ENCODE results near the gene FMN1.

The FMN1 gene

GRCh38 chr15:33201491-33202231, 7.1 kb upstream of the FMN1 start:
- H3K9me3 ChIP-seq = no peaks in the 10 kb centered on the region
- peaks cover 21% of the 10 kb centered on the region for H3K4me1 ChIP-seq
- DNase-seq = peak; percentile 88
- no peaks in the 10 kb centered on the region for H3K27me3 ChIP-seq
- H3K4me3 ChIP-seq (ENCODE audit: low read depth, low read length) = peak overlapping the region; percentile 0
- H3K36me3 ChIP-seq = no peaks in the 10 kb centered on the region
- peak; percentile 64 for TF ChIP-seq CTCF (IDR thresholded peaks at IDR 0.05; ENCODE audit: low read depth, low read length)

- H3K36me3 ChIP-seq = no peaks in the 10 kb centered on the region
- peaks cover 21% of the 10 kb centered on the region for H3K4me1 ChIP-seq
- no peak for DNase-seq
- no peak for TF ChIP-seq CTCF (IDR thresholded peaks at IDR 0.05; ENCODE audit: low read depth, low read length)
- H3K4me3 ChIP-seq (ENCODE audit: low read depth, low read length) = no peak overlapping the region
- no peaks in the 10 kb centered on the region for H3K9me3 ChIP-seq
- H3K27me3 ChIP-seq = no peaks in the 10 kb centered on the region
These were observed 6.4 kb upstream of the FMN1 start for GRCh38 chr15:33200903-33201302.

GRCh38 chr15:33200444-33200843, 5.9 kb upstream of the FMN1 start:
- Histone ChIP-seq H3K4me3 (ENCODE audit: low read depth, low read length) (no peak overlapping the region), H3K9me3 (no peaks in the 10 kb centered on the region), H3K4me1 (peaks cover 21% of the 10 kb centered on the region), H3K27me3 (no peaks in the 10 kb centered on the region), H3K36me3 (no peaks in the 10 kb centered on the region)
- no peak for TF ChIP-seq CTCF (IDR thresholded peaks at IDR 0.05; ENCODE audit: low read depth, low read length)
- DNase-seq = no peak

DNA sequence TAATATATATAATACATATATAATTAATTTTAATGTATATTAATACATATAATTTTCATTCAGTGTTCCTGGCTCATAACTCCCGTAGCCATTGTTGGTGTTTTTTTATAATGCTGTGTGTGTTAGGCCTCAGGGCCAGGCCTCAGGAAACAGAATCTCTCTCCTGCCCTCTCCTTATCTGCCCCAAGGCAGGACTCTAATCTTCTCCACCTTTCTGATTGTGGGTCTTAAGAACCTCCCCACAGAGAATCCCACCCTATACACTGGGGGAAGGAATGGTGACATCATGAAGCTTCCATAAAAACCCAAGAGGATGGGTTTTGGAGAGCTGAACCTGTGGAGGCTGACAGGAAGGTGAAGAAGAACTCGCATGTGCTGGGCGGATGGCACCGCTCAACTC, 4.0 kb upstream of the FMN1 start:
- peaks cover 15% of the 10 kb centered on the region for H3K4me1 ChIP-seq
- no peaks in the 10 kb centered on the region for H3K27me3 ChIP-seq
- no peak overlapping the region for H3K4me3 ChIP-seq (ENCODE audit: low read depth, low read length)
- DNase-seq = no peak
- no peaks in the 10 kb centered on the region for H3K36me3 ChIP-seq
- H3K9me3 ChIP-seq = no peaks in the 10 kb centered on the region
- no peak for TF ChIP-seq CTCF (IDR thresholded peaks at IDR 0.05; ENCODE audit: low read depth, low read length)

DNA sequence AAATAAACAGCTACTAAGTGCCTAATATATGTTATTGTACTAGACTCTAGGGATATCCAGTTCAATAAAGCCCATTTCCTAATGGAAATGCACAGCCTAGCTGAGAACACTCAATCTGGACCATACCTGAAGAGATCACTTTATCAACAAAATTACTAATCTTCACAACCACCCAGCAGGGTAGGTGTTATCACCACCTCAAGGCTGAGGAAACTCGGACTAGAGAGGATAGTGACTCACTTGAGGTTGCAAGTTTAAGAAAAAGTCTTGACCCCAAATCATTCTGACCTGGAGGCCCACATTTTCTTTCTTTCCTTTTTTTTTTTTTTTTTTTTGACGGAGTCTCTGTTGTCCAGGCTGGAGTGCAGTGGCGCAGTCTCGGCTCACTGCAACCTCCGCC, 3.1 kb upstream of the FMN1 start:
- H3K9me3 ChIP-seq = no peaks in the 10 kb centered on the region
- H3K4me3 ChIP-seq (ENCODE audit: low read depth, low read length) = no peak overlapping the region
- no peak for DNase-seq
- no peaks in the 10 kb centered on the region for H3K27me3 ChIP-seq
- H3K4me1 ChIP-seq = peaks cover 12% of the 10 kb centered on the region
- no peaks in the 10 kb centered on the region for H3K36me3 ChIP-seq
- no peak for TF ChIP-seq CTCF (IDR thresholded peaks at IDR 0.05; ENCODE audit: low read depth, low read length)

DNA sequence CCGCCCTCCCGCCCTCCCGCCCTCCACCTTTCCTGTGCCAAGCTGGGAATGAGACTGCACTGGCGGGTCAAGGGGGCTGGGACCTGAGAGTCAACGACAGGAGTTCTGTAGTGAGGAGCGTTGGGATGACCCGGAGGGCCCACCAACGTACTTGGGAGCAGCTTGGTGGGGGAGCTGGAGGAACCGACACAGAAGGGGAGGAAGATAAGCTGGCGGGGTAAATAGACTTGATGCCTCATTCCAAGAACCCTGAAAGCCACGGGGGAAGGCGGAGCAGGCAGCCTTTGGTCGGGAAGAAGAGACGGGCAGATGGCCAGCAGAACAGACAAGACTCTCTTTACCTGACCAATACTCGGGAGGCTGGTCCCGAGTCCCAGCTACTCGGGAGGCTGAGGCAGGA, 277 bp downstream of the FMN1 start:
- H3K36me3 ChIP-seq = no peaks in the 10 kb centered on the region
- no peaks in the 10 kb centered on the region for H3K9me3 ChIP-seq
- peak overlapping the region; percentile 55 for H3K4me3 ChIP-seq (ENCODE audit: low read depth, low read length)
- H3K27me3 ChIP-seq = no peaks in the 10 kb centered on the region
- no peak for TF ChIP-seq CTCF (IDR thresholded peaks at IDR 0.05; ENCODE audit: low read depth, low read length)
- no peak for DNase-seq
- H3K4me1 ChIP-seq = peaks cover 10% of the 10 kb centered on the region
